Heart left ventricle (tissue), 16 donors: ENCODE results near the gene SRGAP1. TPM values are rescaled to one million over a fixed set of nuclear protein-coding genes. Genes with fewer than 3 reads are reported as not detected.
A peak's percentile ranks its signal among the peaks of the same experiment; 100 is the strongest.

ENCODE experiments used
- ATAC-seq, 4 donors: fragments of 200-7000 bp; cut with Tn5 transposase; one replicate each; pipeline ENCODE4 v1.9.1; 2020 to 2022; ENCODE audit warnings: moderate library complexity in 4 of 4, mild to moderate bottlenecking in 3 of 4, moderate number of reproducible peaks in 1 of 4
- DNase-seq, 5 donors: peaks; one replicate each; pipeline ENCODE4 v3.0.0-alpha.2; 2020
- H3K27ac ChIP-seq, 12 donors: fragments of 200-600 bp; sonication (generic) in 4 of 12; one replicate each; pipeline versions ENCODE4 v1.5.0 to v1.8.0; 2016 to 2022; ENCODE audit warnings: mild to moderate bottlenecking in 2 of 12
- H3K27me3 ChIP-seq, 9 donors: fragments of 200-600 bp; sonication (generic) in 2 of 9; one replicate each; pipeline versions ENCODE4 v1.5.1 to v1.8.0; 2016 to 2022; ENCODE audit warnings: mild to moderate bottlenecking in 3 of 9
- H3K36me3 ChIP-seq, 9 donors: fragments of 200-600 bp; sonication (generic) in 2 of 9; one replicate each; pipeline versions ENCODE4 v1.5.0 to v1.8.0; 2018 to 2022; ENCODE audit warnings: mild to moderate bottlenecking in 2 of 9
- H3K4me1 ChIP-seq, 12 donors: fragments of 200-600 bp; sonication (generic) in 4 of 12; one replicate each; pipeline versions ENCODE4 v1.5.0 to v1.8.0; 2016 to 2022; ENCODE audit warnings: mild to moderate bottlenecking in 3 of 12
- H3K4me3 ChIP-seq, 12 donors: fragments of 200-600 bp; sonication (generic) in 4 of 12; one replicate each; pipeline versions ENCODE4 v1.5.0 to v1.8.0; 2017 to 2022; ENCODE audit warnings: mild to moderate bottlenecking in 9 of 12, moderate library complexity in 4 of 12
- H3K9me3 ChIP-seq, 12 donors: fragments of 200-600 bp; sonication (generic) in 4 of 12; one replicate each; pipeline versions ENCODE4 v1.5.0 to v1.8.0; 2016 to 2022; ENCODE audit warnings: mild to moderate bottlenecking in 1 of 12
- POLR2A ChIP-seq, 2 donors: fragments of 450-650 bp; IDR thresholded peaks; one replicate each; pipeline ENCODE4 v1.6.1; 2017; ENCODE audit warnings: antibody characterized with exemption in 2 of 2, mild to moderate bottlenecking in 2 of 2, moderate library complexity in 2 of 2
- WGBS, 4 donors: extraction: QIAGEN DNeasy Blood & Tissue Kit in 2 of 4; methylation state at CpG; one replicate each; pipeline versions ENCODE4 v1.1.5 to v1.1.7; 2013 to 2018; 5-methylcytosine and 5-hydroxymethylcytosine counted together
- intact Hi-C, 10 donors: fragments of 100-400 bp; cut with DNase I; formaldehyde crosslinking; loops; one replicate each; pipeline versions ENCODE4 v1.11.1 to v1.14.2; 2022
- polyA plus RNA-seq, 2 donors: library from polyadenylated mRNA; stranded (reverse); fragments of 200-250 nt; gene quantifications; one replicate each; pipeline ENCODE4 v1.2.3, GENCODE V29; 2013
- total RNA-seq, 9 donors: library from RNA; depleted of rRNA in 2 of 9; stranded (reverse); fragments of >200 nt in 2 of 9; fragmentation: NEBNext Ultra II Directional in 3 of 9; extraction: Animal tissue kit (Norgen Biotek cat#: 25700) in 3 of 9; gene quantifications; one replicate each; pipeline versions ENCODE4 v1.1.0 to v1.2.4, GENCODE V29; 2016 to 2023
- TF ChIP-seq, protein P1 (sequence below), 12 donors: fragments of 200-600 bp; sonication (generic) in 4 of 12; IDR thresholded peaks; one replicate each; pipeline versions ENCODE4 v1.5.0 to v1.8.0; 2018 to 2022; ENCODE audit warnings: antibody characterized with exemption in 12 of 12, mild to moderate bottlenecking in 5 of 12
- donor health status: ischemic (EF 13 %, LVEDD 7.1; RV severe dilation, severe dysfunction).
- donor health status: healthy with polysubstance abuse.
- donor health status: DM: no; HTN: yes; CAD: no.
- donor health status: DM: no; HTN: no; CAD: no.
- donor health status: ischemic (EF 25% LVEDD 6.9; RV normal size, moderate dysfunction).
- donor health status: ischemic (EF 25% LVEDD 5.7; RV mildly dilated, moderate dysfunction).
- donor health status: healthy.
- donor health status: DM: yes; HTN: yes; CAD: no.
- donor health status: ischemic (EF 35%, LVEDD 5.7; RV mildly dilated, moderate dysfunction).
- donor health status: nonischemic (EF 11% LVEDD 7.7; RV severe dilation, severe dysfunction).
- donor health status: DM: yes; HTN: yes; CAD: no.
- donor health status: PGD.
- donor health status: ischemic (EF 29% LVEDD 5.4; RV normal size, mild dysfunction).
- donor health status: nonischemic (EF 23%, LVEDD 6.1; RV moderate dilation, normal function).

The SRGAP1 gene
- total and polyA plus RNA-seq, 11 donors: 1.3 to 10.6 (median 4.5) TPM

DNA sequence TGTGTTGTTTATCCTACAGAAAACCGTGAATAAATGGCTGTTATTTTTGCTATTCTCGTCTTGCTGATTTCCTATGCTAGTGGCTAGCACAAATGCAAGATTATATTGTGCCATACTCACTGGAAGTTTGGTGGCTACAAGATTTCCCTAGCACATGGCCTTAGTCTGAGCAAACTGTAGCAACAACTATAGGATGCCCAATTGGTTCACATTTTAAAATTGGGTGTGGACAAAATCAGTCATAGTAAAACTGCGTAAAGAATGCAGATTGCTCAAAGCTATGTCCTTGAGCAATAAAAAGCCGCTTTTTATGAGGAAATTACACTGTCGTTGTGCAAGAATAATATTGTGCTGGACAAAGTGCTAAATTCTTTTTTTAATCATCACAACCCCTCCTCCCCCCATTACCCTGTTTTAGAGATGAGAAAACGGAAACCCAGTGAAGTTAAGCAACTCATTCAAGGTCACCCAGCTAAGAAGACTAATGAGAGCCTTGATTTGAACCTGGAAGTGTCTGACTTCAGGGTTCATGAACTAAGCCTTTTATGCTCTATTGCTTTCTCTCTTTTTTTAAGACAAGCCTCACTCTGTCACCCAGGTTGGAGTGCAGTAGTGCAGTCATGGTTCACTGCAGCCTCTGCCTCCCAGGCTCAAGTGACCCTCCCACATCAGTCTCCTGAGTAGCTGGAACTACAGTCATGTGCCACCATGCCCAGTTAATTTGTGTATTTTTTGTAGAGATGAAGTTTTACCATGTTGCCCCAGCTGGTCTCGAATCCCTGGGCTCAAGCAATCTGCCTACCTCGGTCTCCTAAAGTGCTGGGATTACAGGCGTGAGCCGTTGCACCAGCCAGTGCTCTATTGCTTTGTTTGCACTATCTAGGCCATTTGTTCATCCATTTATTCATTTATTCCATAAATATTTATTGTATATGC lies 73.6 kb downstream of the SRGAP1 start:
- Histone ChIP-seq H3K4me3 (no peak overlapping the region), H3K27ac (peak overlapping the region in 1 of 12 donors; percentile 58), H3K9me3 (no peaks in the 10 kb centered on the region), H3K36me3 (no peaks in the 10 kb centered on the region), H3K27me3 (no peaks in the 10 kb centered on the region), H3K4me1 (peaks cover 0 to 46% (median 3%) of the 10 kb centered on the region in 12 donors)
- ATAC-seq (peak in 3 of 4 donors; percentile 59 to 83 (median 81)), DNase-seq (no peak)
- intact Hi-C loops: no loop called here
- no peak for TF ChIP-seq POLR2A (IDR thresholded peaks at IDR 0.05)
- TF ChIP-seq, protein P1, sequence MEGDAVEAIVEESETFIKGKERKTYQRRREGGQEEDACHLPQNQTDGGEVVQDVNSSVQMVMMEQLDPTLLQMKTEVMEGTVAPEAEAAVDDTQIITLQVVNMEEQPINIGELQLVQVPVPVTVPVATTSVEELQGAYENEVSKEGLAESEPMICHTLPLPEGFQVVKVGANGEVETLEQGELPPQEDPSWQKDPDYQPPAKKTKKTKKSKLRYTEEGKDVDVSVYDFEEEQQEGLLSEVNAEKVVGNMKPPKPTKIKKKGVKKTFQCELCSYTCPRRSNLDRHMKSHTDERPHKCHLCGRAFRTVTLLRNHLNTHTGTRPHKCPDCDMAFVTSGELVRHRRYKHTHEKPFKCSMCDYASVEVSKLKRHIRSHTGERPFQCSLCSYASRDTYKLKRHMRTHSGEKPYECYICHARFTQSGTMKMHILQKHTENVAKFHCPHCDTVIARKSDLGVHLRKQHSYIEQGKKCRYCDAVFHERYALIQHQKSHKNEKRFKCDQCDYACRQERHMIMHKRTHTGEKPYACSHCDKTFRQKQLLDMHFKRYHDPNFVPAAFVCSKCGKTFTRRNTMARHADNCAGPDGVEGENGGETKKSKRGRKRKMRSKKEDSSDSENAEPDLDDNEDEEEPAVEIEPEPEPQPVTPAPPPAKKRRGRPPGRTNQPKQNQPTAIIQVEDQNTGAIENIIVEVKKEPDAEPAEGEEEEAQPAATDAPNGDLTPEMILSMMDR (IDR thresholded peaks at IDR 0.05): no peak
- 85 to 88% (median 88%) methylated on average over 10 of the region's 10 CpGs for WGBS, 4 donors

DNA sequence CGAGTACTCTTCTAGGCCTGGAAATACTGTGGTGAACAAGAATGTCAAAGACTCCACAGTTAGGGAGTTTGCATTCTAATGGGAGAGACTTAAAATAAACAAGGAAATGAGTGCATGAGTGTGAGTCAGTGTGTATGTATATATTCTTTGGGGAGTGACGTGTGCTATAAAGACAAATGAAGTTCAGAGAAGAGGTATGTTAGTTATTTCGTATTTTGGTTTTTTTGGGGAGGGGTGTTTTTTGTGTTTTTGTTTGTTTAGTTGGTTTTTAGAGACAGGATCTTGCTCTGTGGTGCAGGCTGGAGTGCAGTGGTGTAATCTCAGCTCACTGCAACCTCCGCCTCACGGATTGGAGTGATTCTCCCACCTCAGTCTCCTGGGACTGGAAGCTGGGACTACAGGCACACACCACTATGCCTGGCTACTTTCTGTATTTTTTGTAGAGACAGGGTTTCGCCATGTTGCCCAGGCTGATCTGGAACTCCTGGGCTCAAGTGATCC lies 74.3 kb downstream of the SRGAP1 start:
- intact Hi-C loops: no loop called here
- TF ChIP-seq, protein P1 (IDR thresholded peaks at IDR 0.05): no peak
- TF ChIP-seq POLR2A (IDR thresholded peaks at IDR 0.05): no peak
- Histone ChIP-seq H3K4me3 (no peak overlapping the region), H3K27me3 (no peaks in the 10 kb centered on the region), H3K36me3 (no peaks in the 10 kb centered on the region), H3K9me3 (no peaks in the 10 kb centered on the region), H3K27ac (peak overlapping the region in 1 of 12 donors; percentile 58), H3K4me1 (peaks cover 0 to 46% (median 3%) of the 10 kb centered on the region in 12 donors)
- ATAC-seq (no peak), DNase-seq (no peak)
- 90 to 94% (median 92%) methylated on average over 6 of the region's 6 CpGs for WGBS, 4 donors

DNA sequence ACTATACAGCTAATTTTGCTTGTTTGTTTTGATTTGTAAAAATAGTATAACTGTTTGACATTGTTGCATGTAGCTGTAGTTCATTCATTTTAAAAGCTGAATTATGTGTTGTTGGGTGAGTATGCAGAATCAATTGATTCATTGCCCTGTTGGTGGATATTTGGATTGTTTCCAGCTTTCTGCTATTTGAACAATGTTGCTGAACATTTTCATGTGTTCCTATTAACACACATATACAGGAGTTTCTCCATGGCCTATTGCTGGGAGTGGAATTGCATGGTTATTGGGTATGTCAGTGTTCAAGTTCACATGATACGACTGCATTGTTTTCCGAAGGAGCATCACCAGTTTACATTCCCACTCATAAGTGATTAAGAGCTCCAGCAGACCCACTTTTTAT lies 75.3 kb downstream of the SRGAP1 start:
- intact Hi-C loops: no loop called here
- no peaks in the 10 kb centered on the region for H3K27me3 ChIP-seq
- H3K9me3 ChIP-seq: no peaks in the 10 kb centered on the region
- 93 to 100% (median 98%) methylated on average over 2 of the region's 2 CpGs for WGBS, 4 donors
- TF ChIP-seq POLR2A (IDR thresholded peaks at IDR 0.05): no peak
- TF ChIP-seq, protein P1 (IDR thresholded peaks at IDR 0.05): no peak
- peaks cover 0 to 46% (median 3%) of the 10 kb centered on the region in 12 donors for H3K4me1 ChIP-seq
- ATAC-seq (no peak), DNase-seq (no peak)
- H3K36me3 ChIP-seq: no peaks in the 10 kb centered on the region
- H3K4me3 ChIP-seq: no peak overlapping the region
- H3K27ac ChIP-seq: no peak overlapping the region

DNA sequence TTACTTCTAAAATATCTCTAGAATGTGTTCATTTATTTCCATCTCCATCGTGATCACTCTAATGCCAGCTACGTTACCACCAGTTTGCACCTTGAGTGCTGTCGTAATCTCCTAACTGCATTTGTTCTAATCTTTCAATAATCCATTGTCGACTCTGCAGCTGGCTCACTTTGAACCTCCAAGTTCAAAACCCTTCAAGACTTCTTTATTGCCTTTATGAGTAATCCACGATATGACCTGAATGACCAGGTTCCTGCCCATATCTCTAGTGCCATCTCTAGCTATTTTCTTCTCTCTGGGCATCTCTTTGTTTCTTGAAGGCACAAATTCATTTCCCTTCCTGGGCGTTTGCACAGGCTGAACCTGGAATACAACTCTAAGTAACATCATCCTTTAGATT lies 76.7 kb downstream of the SRGAP1 start:
- Histone ChIP-seq H3K4me3 (no peak overlapping the region), H3K27me3 (no peaks in the 10 kb centered on the region), H3K9me3 (no peaks in the 10 kb centered on the region), H3K36me3 (no peaks in the 10 kb centered on the region), H3K27ac (no peak overlapping the region), H3K4me1 (peaks cover 0 to 35% (median 2%) of the 10 kb centered on the region in 12 donors)
- TF ChIP-seq POLR2A (IDR thresholded peaks at IDR 0.05): no peak
- TF ChIP-seq, protein P1 (IDR thresholded peaks at IDR 0.05): no peak
- intact Hi-C loops: no loop called here
- WGBS, 4 donors: 86 to 93% (median 93%) methylated on average over 6 of the region's 6 CpGs
- DNase-seq (no peak), ATAC-seq (no peak)
